ENCODE measurements around the gene MTF1. TPM values are rescaled to one million over a fixed set of nuclear protein-coding genes. Genes with fewer than 3 reads are reported as not detected.

The MTF1 gene
- total RNA-seq, 4 donors from 2014 or later = 6.1 to 9.0 (median 7.8) TPM

DNA sequence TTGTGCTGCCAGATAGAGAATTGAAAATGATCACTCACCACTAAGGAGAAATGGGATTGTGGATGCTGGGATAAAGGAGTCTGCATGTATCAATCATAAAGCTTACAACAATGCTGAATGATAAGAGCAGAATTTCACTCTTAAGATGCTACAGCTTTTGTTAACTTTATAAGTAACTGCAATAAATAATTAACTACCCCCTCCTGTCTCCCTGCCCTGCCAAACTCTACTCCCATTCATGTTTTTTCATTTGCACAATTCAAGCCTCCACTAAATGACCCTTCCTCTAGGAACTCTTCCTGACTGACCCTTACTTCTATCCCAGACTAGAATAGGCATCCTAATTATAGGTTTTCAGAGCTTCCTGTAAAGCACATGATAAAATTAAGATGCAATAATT lies 14.9 kb downstream of the MTF1 start:
- no peaks in the 10 kb centered on the region for H3K27me3 ChIP-seq
- no peak for TF ChIP-seq POLR2A (IDR thresholded peaks at IDR 0.05)
- no peak for TF ChIP-seq EP300 (IDR thresholded peaks at IDR 0.05)
- TF ChIP-seq CTCF (IDR thresholded peaks at IDR 0.05) = no peak
- peaks cover 0 to 28% (median 0%) of the 10 kb centered on the region in 3 donors for H3K36me3 ChIP-seq
- no peaks in the 10 kb centered on the region for H3K9me3 ChIP-seq
- DNase-seq (ENCODE audit: low spot score in 2 of 2) = no peak
- no peak overlapping the region for H3K27ac ChIP-seq
- no peak overlapping the region for H3K4me3 ChIP-seq
- peaks cover 0 to 47% (median 2%) of the 10 kb centered on the region in 4 donors for H3K4me1 ChIP-seq

GRCh38 chr1:37841652-37842051 lies 17.7 kb downstream of the MTF1 start:
- TF ChIP-seq POLR2A (IDR thresholded peaks at IDR 0.05) (no peak), CTCF (IDR thresholded peaks at IDR 0.05) (no peak), EP300 (IDR thresholded peaks at IDR 0.05) (no peak)
- peaks cover 0 to 24% (median 2%) of the 10 kb centered on the region in 4 donors for H3K4me1 ChIP-seq
- WGBS, 2 donors = 92 to 93% methylated on average over 3 of the region's 3 CpGs
- H3K36me3 ChIP-seq = peaks cover 0 to 48% (median 0%) of the 10 kb centered on the region in 3 donors
- no peak overlapping the region for H3K27ac ChIP-seq
- H3K9me3 ChIP-seq = no peaks in the 10 kb centered on the region
- DNase-seq (ENCODE audit: low spot score in 2 of 2) = no peak
- no peaks in the 10 kb centered on the region for H3K27me3 ChIP-seq
- no peak overlapping the region for H3K4me3 ChIP-seq

GRCh38 chr1:37840711-37841110 lies 18.7 kb downstream of the MTF1 start:
- peaks cover 0 to 56% (median 0%) of the 10 kb centered on the region in 3 donors for H3K36me3 ChIP-seq
- 31 to 40% methylated on average over 1 of the region's 1 CpG for WGBS, 2 donors

GRCh38 chr1:37839676-37840075 lies 19.7 kb downstream of the MTF1 start:
- no peak for TF ChIP-seq CTCF (IDR thresholded peaks at IDR 0.05)
- no peak for TF ChIP-seq POLR2A (IDR thresholded peaks at IDR 0.05)
- no peak for TF ChIP-seq EP300 (IDR thresholded peaks at IDR 0.05)
- peaks cover 0 to 67% (median 0%) of the 10 kb centered on the region in 3 donors for H3K36me3 ChIP-seq
- H3K27me3 ChIP-seq = no peaks in the 10 kb centered on the region
- no peak overlapping the region for H3K4me3 ChIP-seq
- H3K27ac ChIP-seq = no peak overlapping the region
- H3K4me1 ChIP-seq = peaks cover 0 to 14% (median 0%) of the 10 kb centered on the region in 4 donors
- DNase-seq (ENCODE audit: low spot score in 2 of 2) = no peak
- H3K9me3 ChIP-seq = no peaks in the 10 kb centered on the region
- 86 to 87% methylated on average over 10 of the region's 10 CpGs for WGBS, 2 donors

More at GRCh38 chr1:37840711-37841110, 18.7 kb downstream of the MTF1 start:
- Histone ChIP-seq H3K27ac (no peak overlapping the region), H3K4me3 (no peak overlapping the region), H3K9me3 (no peaks in the 10 kb centered on the region), H3K27me3 (no peaks in the 10 kb centered on the region), H3K4me1 (peaks cover 0 to 21% (median 0%) of the 10 kb centered on the region in 4 donors)
- TF ChIP-seq EP300 (IDR thresholded peaks at IDR 0.05) (no peak), CTCF (IDR thresholded peaks at IDR 0.05) (no peak), POLR2A (IDR thresholded peaks at IDR 0.05) (no peak)
- no peak for DNase-seq (ENCODE audit: low spot score in 2 of 2)

- TF ChIP-seq CTCF (IDR thresholded peaks at IDR 0.05) (no peak), EP300 (IDR thresholded peaks at IDR 0.05) (no peak), POLR2A (IDR thresholded peaks at IDR 0.05) (no peak)
- Histone ChIP-seq H3K4me3 (no peak overlapping the region), H3K36me3 (peaks cover 0 to 94% (median 3%) of the 10 kb centered on the region in 3 donors)
Measured at GRCh38 chr1:37836788-37837187, 22.6 kb downstream of the MTF1 start.

More at GRCh38 chr1:37836788-37837187, 22.6 kb downstream of the MTF1 start:
- H3K27me3 ChIP-seq = no peaks in the 10 kb centered on the region
- DNase-seq (ENCODE audit: low spot score in 2 of 2) = no peak
- 53 to 57% methylated on average over 3 of the region's 3 CpGs for WGBS, 2 donors
- H3K9me3 ChIP-seq = no peaks in the 10 kb centered on the region
- no peak overlapping the region for H3K27ac ChIP-seq
- H3K4me1 ChIP-seq = peaks cover 0 to 12% (median 0%) of the 10 kb centered on the region in 4 donors

Measured in tibial nerve (tissue), 4 donors.